Testis (tissue), 2 donors: ENCODE data around the gene BID.

ENCODE experiments used
- CTCF ChIP-seq, 3 experiments: fragments of 450-650 bp in 2 of 3; fragments of 200-600 bp in 1 of 3; sonication (generic) in 1 of 3; IDR thresholded peaks; one replicate each; pipeline ENCODE4 v1.5.1; 2016 to 2019; ENCODE audit warnings: antibody characterized with exemption in 3 of 3, mild to moderate bottlenecking in 2 of 3, moderate library complexity in 1 of 3
- POLR2A ChIP-seq: fragments of 450-650 bp; IDR thresholded peaks from one replicate; pipeline ENCODE4 v1.6.1; 2017; ENCODE audit warnings: antibody characterized with exemption, mild to moderate bottlenecking, moderate library complexity

- no peak for TF ChIP-seq CTCF (IDR thresholded peaks at IDR 0.05)
- TF ChIP-seq POLR2A = no peak
Measured at GRCh38 chr22:17804331-17805080, 30.2 kb upstream of the BID start.
